Stimulated activated CD8-positive, alpha-beta memory T cell treated with anti-CD3 and anti-CD28 coated beads, Interleukin-15, amount 100 ng/mL, for 4 hours (primary cell): ENCODE measurements around the gene ATP6V1B1.
"Not testable (repeated sequence)": the region's sequence is repeated elsewhere in the genome, so short reads cannot be mapped to it uniquely, and the experiment has no call there.

Source experiments
- DNase-seq, 2 donors: peaks; one replicate each; pipeline ENCODE4 v3.0.0-alpha.2; 2020; ENCODE audit warnings: low read depth in 2 of 2

ATP6V1B1 gene

DNA sequence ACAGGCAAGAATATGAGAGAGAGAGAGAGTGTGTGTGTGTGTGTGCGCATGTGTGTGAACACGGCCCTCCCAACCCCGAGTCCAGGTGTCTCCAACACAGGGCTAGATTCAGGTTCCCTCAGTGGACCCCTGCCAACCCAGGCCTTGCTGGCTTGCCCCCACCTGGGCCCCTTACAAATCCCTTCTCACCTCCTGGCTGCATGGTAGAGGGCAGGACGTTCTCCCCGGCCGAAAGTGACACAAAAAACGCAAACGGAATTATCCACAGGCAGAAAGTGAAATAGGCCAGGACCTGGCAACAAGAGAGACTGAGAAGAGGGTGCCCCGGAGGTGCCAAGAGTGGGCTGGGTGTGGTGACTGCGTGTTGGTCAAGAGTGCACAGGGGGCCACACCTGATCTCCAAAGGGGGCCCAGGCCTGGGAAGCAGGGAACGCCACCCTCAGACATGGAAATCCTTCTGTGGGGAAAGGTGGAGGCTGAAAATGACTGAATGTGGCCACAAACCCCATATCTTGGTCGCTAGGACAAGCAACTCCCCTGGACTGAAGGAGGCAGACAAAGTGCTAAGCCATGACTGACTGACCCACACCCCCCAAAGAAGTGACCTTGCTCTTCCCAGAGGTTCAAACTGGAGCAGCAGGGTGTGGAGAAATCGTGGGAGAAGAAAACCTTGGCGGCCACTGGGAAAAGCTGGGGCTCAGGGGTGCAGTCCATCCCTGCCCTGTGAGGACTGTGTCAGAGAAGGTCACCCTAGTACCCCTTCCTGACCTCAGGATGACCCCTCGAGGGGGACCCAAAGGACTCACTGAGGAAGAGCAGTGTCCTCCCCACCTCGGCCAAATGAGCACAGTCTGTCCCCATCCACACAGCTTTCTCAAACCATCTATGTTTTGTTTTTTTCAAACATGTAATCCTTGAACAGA, 53.3 kb downstream of the ATP6V1B1 start:
- no peak for DNase-seq

DNA sequence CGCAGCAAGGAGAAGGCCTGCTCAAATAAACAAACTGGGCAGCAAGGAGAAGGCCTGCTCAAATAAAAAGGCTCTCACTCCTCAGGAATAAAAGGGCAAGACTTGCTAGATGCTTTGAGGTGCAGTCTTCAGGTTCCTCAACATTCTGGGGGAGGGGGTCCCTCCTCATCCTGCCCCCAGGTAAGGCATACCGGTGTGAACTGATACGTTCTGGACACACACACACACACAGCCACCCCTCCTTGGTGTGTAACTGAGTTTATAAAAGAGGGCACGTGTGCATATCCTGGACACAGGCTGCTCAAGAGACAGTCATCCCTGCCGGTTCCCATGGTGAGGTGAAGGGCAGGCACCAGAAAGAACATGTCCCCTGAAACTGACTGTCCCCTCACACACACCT, 54.5 kb downstream of the ATP6V1B1 start:
- no peak for DNase-seq

DNA sequence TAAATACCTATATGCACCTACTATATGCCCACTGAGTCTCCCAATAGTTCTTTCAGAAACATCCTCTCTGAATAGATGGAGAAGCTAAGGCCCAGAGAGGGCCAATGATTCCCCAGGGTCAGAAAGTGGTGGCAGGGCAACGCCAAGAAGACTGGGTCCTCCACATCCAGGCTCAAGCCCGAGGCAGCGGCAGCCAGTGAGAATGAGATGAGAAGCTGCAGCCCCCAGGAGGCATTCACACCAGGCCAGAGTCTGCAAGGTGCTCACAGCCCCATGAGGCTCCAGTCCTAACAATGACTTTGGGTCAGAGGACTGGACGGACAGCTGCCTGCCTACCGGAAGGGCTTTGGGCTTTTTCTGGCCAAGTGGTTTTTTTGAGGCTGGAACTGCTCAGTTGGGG, 55.4 kb downstream of the ATP6V1B1 start:
- DNase-seq: no peak

DNA sequence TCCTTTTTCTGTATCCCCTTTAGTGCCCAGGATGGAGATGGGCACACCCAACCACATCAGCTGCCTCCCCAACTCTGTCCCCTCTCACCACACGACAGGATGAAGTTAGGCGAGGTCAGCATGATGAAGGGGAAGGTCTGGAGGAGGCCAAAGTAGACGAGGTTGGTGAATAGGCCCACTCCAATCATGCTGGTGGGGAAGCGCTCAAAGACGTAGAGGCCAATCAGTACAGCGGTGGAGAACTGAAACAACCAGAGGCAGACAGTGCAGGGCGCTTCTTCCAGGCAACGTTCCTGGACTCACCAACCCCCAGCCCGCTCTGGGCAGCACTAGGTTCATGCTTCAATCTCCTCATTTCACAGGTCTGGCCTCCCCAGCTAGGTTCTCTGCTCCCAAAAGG, 56.0 kb downstream of the ATP6V1B1 start:
- no peak for DNase-seq

- no peak for DNase-seq
These were observed 57.5 kb downstream of the ATP6V1B1 start for GRCh38 chr2:70992945-70993853.

DNA sequence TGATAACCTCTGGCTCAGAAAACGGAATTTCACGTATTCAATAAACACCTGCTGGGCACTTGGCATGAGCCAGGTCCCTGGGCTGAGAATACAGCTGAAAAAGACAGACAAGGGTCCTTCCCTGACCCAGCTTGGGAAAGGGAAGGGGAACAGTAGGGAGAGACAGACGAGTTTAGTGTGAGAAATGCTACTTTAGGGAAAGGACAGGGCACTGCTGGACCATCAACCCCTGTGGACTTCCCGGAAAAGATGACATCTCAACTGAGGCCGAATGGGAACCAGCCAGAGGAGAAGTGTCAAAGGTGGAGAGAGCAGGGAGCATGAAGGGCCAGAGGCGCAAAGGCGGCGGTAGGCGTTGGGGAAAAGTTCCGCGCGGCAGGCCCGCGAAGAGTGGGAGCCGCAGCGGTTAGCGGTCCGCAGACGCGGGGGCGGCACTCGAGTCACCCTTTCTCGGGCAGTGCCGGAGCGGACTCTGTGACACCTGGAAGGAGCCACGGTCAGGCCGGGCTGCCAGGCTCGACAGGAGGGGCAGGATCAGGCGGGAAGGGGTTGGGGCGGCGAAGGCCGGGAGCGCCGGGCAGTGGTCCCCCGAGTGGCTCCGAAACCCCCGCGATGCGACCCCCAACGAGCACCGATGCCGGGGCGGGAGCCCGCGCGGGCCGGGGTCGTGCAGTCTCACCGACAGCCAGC, 58.5 kb downstream of the ATP6V1B1 start:
- peak in 1 of 2 donors; percentile 17 for DNase-seq

GRCh38 chr2:70994699-70995425, 59.2 kb downstream of the ATP6V1B1 start, which contains the start of gene TEX261:
Gene TEX261, minus strand, starts transcription at chr2:70994873. Its CDS starts 116 bp downstream, at chr2:70994757.
- peak; percentile 73 to 84 for DNase-seq

DNA sequence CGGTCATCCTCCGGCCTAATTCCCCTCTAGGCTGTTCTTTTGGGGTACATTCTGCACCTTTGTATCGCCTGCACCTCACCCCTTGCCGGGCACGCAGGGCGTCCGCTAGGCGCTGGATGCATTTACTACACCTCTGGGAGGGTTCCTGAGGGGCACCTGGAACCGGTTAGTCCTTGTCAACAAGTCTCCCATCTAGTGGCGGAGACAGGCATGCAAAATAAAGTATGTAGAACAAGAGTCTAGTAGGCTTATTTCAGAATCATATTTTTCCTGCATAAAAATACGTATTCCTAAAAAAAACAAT, 59.7 kb downstream of the ATP6V1B1 start:
- peak; percentile 9 to 38 for DNase-seq

GRCh38 chr2:70998885-70999284, 63.2 kb downstream of the ATP6V1B1 start:
- not testable (repeated sequence) for DNase-seq

DNA sequence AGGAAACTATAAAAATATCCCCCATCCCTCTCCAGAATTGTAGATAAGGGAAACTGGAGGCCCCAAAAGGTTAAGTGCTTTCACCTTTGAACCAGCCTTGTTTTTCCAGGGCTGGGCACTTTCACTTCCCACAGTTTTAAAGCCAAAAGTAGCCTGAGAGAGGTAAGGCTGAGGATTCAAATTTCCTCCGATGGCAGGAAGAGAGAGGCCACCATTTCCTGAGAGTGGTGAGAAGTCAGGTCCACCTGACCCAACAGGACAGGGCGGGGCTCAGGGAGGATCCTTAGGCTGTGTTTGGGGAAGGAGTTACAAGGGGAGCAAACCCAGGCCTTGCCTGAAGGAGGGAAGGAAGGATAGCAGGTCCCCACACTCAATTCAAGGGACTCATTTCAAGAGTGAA, 63.7 kb downstream of the ATP6V1B1 start:
- DNase-seq: no peak

DNA sequence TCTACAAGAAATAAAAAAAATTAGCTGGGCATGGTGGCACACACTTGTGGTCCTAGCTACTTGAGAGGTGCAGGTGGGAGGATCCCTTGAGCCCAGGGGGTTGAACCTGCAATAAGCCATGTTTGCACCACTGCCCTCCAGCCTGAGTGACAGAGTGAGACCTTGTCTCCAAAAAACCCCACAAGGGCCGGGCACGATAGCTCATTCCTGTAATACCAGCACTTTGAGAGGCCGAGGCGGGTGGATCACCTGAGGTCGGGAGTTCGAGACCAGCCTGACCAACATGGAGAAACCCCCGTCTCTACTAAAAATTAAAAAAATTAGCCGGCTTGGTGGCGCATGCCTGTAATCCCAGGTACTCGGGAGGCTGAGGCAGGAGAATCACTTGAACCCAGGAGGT, 64.2 kb downstream of the ATP6V1B1 start:
- DNase-seq: not testable (repeated sequence)

DNA sequence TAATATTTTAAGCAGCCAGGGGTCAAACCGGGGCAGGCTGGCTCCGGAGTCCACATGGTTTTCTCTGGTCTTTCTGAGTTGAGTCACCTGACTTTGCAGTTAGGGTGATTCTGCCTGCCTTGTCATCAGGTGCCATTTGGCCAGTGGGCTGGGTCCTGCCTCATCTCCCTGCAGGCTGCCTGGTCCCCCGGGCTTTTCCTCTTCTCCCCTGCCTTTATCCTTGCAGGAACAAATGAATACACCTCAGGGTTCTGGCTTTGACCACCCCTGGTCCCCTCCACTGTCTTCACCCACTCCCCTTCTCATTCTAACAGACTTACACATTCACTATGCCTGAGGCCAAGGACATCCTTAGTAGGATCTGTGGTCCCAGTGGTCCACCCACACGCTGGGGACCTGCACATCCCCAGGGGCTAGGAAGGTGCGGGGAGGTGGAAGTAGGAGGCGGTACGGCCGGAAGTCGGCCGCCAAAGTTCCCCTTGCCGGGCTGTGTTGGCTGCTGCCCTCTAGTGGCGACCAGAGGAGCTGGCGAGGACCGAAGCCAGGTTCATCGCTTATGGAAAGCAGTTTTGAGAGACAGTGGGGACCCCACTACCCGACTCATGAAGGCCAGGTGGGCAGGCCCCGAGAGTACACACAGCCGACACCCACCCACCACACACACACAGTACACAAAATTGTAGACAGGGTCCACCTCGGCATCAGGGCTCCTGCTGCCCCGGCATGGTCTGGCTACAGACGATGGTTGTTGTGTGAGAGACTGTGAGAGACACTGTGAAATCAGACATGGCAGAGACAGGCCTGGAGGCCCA, 65.3 kb downstream of the ATP6V1B1 start:
- peak; percentile 42 to 51 for DNase-seq

GRCh38 chr2:71001592-71001927, 65.9 kb downstream of the ATP6V1B1 start:
- no peak for DNase-seq

DNA sequence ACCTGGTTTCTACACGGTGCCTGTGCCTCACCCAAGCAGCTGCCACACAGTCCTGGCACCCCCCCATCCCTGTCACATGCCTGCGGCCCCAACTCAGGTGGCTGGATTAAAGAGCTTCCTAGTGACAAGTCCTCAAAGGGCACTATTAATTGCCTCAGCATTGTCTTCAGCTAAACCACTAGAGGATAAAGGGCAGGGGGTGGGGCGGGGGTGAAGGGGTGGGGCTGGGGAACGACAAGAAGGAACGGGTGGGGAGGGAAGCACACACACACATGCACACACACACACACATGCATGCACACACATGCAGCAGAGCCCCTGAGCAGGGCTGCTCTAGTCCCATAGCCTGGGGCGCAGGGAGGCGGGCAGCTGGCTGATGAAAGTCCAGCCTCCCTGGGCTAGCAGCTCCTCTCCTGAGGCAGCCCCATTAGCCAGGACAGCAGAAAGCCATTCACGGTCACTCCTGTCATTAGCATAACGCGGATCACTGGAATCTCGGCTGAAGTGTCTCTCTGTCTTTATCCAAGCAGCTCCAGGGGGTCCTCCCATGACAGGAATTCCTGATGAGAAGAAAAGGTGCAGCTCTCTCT, 66.4 kb downstream of the ATP6V1B1 start:
- no peak for DNase-seq

DNA sequence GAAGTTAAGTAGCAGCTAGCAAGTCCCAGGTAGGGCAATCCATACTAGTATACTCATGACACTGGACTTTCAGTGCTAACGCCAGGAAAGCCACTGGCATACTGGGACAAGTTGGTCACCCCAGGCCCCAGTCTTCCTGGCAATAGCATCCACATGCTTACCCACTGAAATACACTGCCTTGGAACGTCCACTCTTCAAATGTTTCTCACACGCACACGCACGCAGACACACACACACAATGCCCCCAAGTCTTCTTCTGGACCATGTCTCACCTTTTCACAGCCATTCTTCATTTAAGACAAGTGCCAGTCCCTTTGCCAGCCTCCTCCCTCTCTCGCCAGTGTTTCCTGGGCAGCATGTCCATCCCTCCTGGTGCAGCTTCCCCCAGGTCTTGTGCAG, 67.7 kb downstream of the ATP6V1B1 start:
- no peak for DNase-seq

DNA sequence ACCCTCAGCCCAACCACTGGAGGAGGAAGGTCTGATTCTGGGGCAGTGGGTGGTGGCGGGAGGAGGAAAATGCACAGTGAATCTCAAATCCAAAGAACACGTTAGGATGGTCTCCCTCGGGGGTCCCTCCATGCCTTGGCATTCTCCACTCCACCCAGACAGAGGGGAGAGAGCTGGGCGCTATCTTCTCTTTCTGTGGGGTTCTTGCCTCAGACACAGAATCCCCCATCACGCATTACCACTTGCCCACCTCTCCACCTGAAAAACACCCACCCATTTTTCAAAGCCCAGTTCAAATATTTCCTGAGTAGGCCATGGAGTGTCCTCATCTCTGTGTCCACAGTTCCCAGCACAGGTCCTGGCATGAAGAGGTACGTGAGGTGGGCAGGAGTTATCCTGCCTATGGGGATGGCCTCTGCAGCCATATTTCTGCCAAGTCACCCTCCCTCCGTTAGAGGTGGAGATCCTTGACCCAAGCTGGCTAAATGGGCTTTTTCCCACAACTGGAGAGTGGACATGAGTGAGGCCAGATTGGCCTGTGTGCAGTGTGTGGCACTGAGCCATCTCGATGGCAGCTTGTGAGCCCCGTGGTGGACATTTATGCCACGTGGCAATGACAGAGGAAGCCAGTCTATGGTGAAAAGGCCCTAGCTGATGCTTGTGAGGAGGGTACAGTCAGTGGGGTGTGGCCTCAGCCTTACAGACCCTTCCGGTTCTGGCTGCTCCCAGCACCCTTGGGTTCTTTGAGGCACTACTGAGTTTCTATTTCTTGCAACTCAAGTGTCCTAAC, 68.5 kb downstream of the ATP6V1B1 start:
- DNase-seq: no peak

DNA sequence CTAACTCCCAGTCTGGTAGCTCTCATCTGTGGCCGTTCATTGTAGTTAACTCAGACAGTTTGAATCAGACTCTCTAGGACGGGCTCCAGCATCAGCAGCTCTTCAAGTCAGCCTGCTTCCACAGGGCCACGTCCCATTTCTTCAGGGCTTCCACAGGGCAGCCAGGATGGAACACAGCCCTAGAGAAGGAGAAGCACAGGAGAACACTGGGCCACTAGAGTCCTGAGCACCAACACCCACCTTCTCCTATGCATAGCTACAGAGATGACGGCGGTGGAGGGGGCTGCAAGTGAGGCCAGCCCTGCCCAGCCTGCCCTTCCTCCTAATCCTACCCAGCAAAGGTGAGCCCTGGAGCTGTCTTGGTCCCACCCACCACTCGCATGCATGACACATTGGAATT, 69.2 kb downstream of the ATP6V1B1 start:
- DNase-seq: no peak

DNA sequence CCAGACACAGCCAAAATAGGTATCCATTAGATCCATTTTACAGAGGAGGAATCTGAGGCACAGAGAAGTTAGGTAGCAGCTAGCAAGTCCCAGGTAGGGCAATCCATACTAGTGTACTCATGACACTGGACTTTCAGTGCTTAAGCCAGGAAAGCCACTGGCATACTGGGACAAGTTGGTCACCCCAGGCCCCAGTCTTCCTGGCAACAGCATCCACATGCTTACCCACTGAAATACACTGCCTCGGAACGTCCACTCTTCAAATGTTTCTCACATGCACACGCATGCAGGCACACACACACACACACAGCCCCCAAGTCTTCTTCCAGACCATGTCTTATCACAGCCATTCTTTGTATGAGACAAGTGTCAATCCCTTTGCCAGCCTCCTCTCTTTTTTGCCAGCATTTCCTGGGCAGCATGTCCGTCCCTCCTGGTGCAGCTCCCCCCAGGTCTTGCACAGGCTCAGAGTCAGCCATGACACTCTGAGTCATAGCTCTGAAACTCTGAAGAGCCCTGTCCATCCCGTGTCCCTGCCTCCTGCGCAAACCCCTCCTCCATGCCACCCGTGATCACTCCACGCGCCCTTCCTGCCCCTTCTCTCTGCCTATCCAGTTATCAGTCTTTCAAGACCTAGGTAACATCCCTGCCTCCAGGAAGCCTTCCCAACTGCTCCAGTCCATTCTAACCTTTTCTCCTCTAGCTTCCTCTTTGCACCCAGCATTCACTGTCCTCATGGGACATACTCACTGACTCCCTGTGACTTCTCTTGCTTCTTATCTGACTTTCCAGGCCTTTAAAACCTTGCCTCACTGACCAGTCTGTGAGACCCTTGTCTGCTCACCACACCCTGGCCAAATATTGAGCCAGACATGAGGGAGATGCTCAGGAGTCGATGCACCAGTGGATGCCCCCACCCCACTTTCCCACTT, 69.8 kb downstream of the ATP6V1B1 start:
- DNase-seq: no peak
